ENCODE results near the gene POLDIP3.
"Not testable (repeated sequence)": the region's sequence is repeated elsewhere in the genome, so short reads cannot be mapped to it uniquely, and the experiment has no call there.

POLDIP3 gene

GRCh38 chr22:42619261-42620063 lies 4.8 kb upstream of the POLDIP3 start:
- DNase-seq = no peak

- DNase-seq = no peak
These were observed 2.7 kb upstream of the POLDIP3 start for GRCh38 chr22:42617155-42617983.

- DNase-seq = not testable (repeated sequence)
These were observed 1.1 kb upstream of the POLDIP3 start for GRCh38 chr22:42615860-42616175.

GRCh38 chr22:42615092-42615859 lies 593 bp upstream of the POLDIP3 start:
- DNase-seq = peak; percentile 97

- peak; percentile 33 for DNase-seq
These were observed 796 bp downstream of the POLDIP3 start for GRCh38 chr22:42613872-42614301.

- no peak for DNase-seq
These were observed 2.3 kb downstream of the POLDIP3 start for GRCh38 chr22:42612336-42612735.

- no peak for DNase-seq
These were observed 3.6 kb downstream of the POLDIP3 start for GRCh38 chr22:42611051-42611450.

- DNase-seq = no peak
These were observed 4.5 kb downstream of the POLDIP3 start for GRCh38 chr22:42610186-42610585.

GRCh38 chr22:42608823-42609361 lies 5.8 kb downstream of the POLDIP3 start:
- DNase-seq = peak; percentile 22

- DNase-seq = no peak
These were observed 6.4 kb downstream of the POLDIP3 start for GRCh38 chr22:42608136-42608822.

GRCh38 chr22:42607641-42608040 lies 7.0 kb downstream of the POLDIP3 start:
- DNase-seq = not testable (repeated sequence)

GRCh38 chr22:42604403-42604802 lies 10.3 kb downstream of the POLDIP3 start:
- no peak for DNase-seq

- DNase-seq = no peak
These were observed 11.3 kb downstream of the POLDIP3 start for GRCh38 chr22:42603427-42603826.

- DNase-seq = no peak
These were observed 12.2 kb downstream of the POLDIP3 start for GRCh38 chr22:42602470-42602869.

- no peak for DNase-seq
These were observed 12.7 kb downstream of the POLDIP3 start for GRCh38 chr22:42601879-42602465.

- DNase-seq = no peak
These were observed 17.7 kb downstream of the POLDIP3 start for GRCh38 chr22:42596863-42597530.

- DNase-seq = no peak
These were observed 18.3 kb downstream of the POLDIP3 start for GRCh38 chr22:42596336-42596735.

- no peak for DNase-seq
These were observed 19.2 kb downstream of the POLDIP3 start for GRCh38 chr22:42595434-42595833.

- DNase-seq = no peak
These were observed 22.7 kb downstream of the POLDIP3 start for GRCh38 chr22:42591987-42592386.

- no peak for DNase-seq
These were observed 27.0 kb downstream of the POLDIP3 start for GRCh38 chr22:42587588-42588175.

GRCh38 chr22:42586381-42586780 lies 28.3 kb downstream of the POLDIP3 start:
- no peak for DNase-seq
